GM23338 (cell line): ENCODE data around the gene TNPO1. TPM values are rescaled to one million over a fixed set of nuclear protein-coding genes. Genes with fewer than 3 reads are reported as not detected.

Experiments
- ATAC-seq: fragments of 200-7000 bp; cut with Tn5 transposase; 3 replicates; pipeline ENCODE4 v1.9.1; 2020
- DNase-seq: peaks from one replicate; pipeline ENCODE4 v3.0.0-alpha.2; 2015; ENCODE audit warnings: low spot score
- H2AFZ ChIP-seq: fragments of 200-600 bp; sonication (generic); 2 replicates; pipeline ENCODE4 v1.8.0; 2016; ENCODE audit warnings: antibody characterized with exemption, mild to moderate bottlenecking, moderate library complexity
- H3F3A ChIP-seq: fragments of 200-600 bp; sonication (generic); replicated peaks from 2 replicates; pipeline ENCODE4 v1.8.0; 2017; ENCODE audit warnings: antibody characterized with exemption, mixed run types, low read depth
- H3K27ac ChIP-seq: fragments of 200-600 bp; sonication (generic); 2 replicates; pipeline ENCODE4 v1.6.1; 2016; ENCODE audit warnings: low read depth
- H3K27me3 ChIP-seq: fragments of 200-600 bp; sonication (generic); 2 replicates; pipeline ENCODE4 v1.8.0; 2016; ENCODE audit warnings: mild to moderate bottlenecking, mixed run types, moderate library complexity; ENCODE audit not compliant: insufficient read depth
- H3K36me3 ChIP-seq: fragments of 200-600 bp; sonication (generic); 2 replicates; pipeline ENCODE4 v1.8.0; 2016; ENCODE audit warnings: mild to moderate bottlenecking; ENCODE audit not compliant: insufficient read depth
- H3K4me1 ChIP-seq: fragments of 200-600 bp; sonication (generic); 2 replicates; pipeline ENCODE4 v1.8.0; 2016; ENCODE audit warnings: mild to moderate bottlenecking, moderate library complexity; ENCODE audit not compliant: insufficient read depth
- H3K4me2 ChIP-seq: fragments of 200-600 bp; sonication (generic); 2 replicates; pipeline ENCODE4 v1.7.1; 2017; ENCODE audit warnings: mixed run types
- H3K4me3 ChIP-seq: fragments of 200-600 bp; sonication (generic); 2 replicates; pipeline ENCODE4 v1.6.1; 2016; ENCODE audit warnings: mixed run types
- H3K79me2 ChIP-seq: fragments of 200-600 bp; sonication (generic); replicated peaks from 2 replicates; pipeline ENCODE4 v1.8.0; 2017; ENCODE audit warnings: mild to moderate bottlenecking; ENCODE audit not compliant: insufficient read depth
- H3K9me2 ChIP-seq: fragments of 200-600 bp; sonication (generic); 2 replicates; pipeline ENCODE4 v1.8.0; 2017; ENCODE audit not compliant: insufficient read depth
- H4K20me1 ChIP-seq: fragments of 200-600 bp; sonication (generic); replicated peaks from 2 replicates; pipeline ENCODE4 v1.8.0; 2017; ENCODE audit warnings: mild to moderate bottlenecking; ENCODE audit not compliant: insufficient read depth
- H3K27ac Mint-ChIP-seq: 2 replicates; pipeline ENCODE4 v1.8.0; 2020; ENCODE audit warnings: inconsistent platforms, mild to moderate bottlenecking, moderate library complexity, mixed read lengths
- H3K27me3 Mint-ChIP-seq: 3 replicates; pipeline ENCODE4 v1.8.0; 2022; ENCODE audit warnings: low read depth, mild to moderate bottlenecking, moderate library complexity, mixed read lengths, inconsistent platforms; ENCODE audit not compliant: insufficient read depth, poor library complexity
- H3K36me3 Mint-ChIP-seq: 3 replicates; pipeline ENCODE4 v1.8.0; 2021; ENCODE audit warnings: low read depth, mild to moderate bottlenecking, inconsistent platforms, moderate library complexity, mixed read lengths
- H3K4me1 Mint-ChIP-seq: 3 replicates; pipeline ENCODE4 v1.8.0; 2020; ENCODE audit warnings: mild to moderate bottlenecking, inconsistent platforms, mixed read lengths
- H3K4me3 Mint-ChIP-seq: 3 replicates; pipeline ENCODE4 v1.8.0; 2021; ENCODE audit warnings: moderate library complexity, mild to moderate bottlenecking, inconsistent platforms, mixed read lengths
- H3K9me3 Mint-ChIP-seq: 3 replicates; pipeline ENCODE4 v1.8.0; 2020; ENCODE audit warnings: moderate library complexity, mild to moderate bottlenecking, inconsistent platforms, mixed read lengths
- CREB1 ChIP-seq: fragments of 250-450 bp; sonication (Bioruptor Pico); IDR thresholded peaks from 2 replicates; pipeline ENCODE4 v1.5.0; 2020; ENCODE audit warnings: low read depth, mild to moderate bottlenecking, moderate library complexity
- CTCF ChIP-seq, 2 experiments: fragments of 200-600 bp in 1 of 2; sonication (generic) in 1 of 2; conservative IDR thresholded peaks; 2 replicates each; pipeline versions ENCODE4 v1.5.1 to v1.6.1; 2016 to 2017; ENCODE audit warnings: antibody characterized with exemption in 2 of 2, low read depth in 2 of 2, mild to moderate bottlenecking in 2 of 2, moderate library complexity in 1 of 2
- ETS1 ChIP-seq: IDR thresholded peaks from 2 replicates; pipeline ENCODE4 v1.6.1; 2016; ENCODE audit warnings: antibody characterized with exemption
- EZH2phosphoT487 ChIP-seq: fragments of 200-600 bp; sonication (generic); IDR thresholded peaks from one replicate; pipeline ENCODE4 v1.8.1; 2018; ENCODE audit warnings: antibody characterized with exemption; ENCODE audit not compliant: unreplicated experiment
- POLR2AphosphoS5 ChIP-seq: IDR thresholded peaks from 2 replicates; pipeline ENCODE4 v1.6.1; 2016; ENCODE audit warnings: antibody characterized with exemption, low read depth
- ZNF114 ChIP-seq: fragments of 250-450 bp; sonication (Bioruptor Pico); IDR thresholded peaks from 2 replicates; pipeline ENCODE4 v1.5.0; 2020; ENCODE audit warnings: mild to moderate bottlenecking, moderate library complexity
- ZNF462 ChIP-seq: fragments of 250-450 bp; sonication (Bioruptor Pico); IDR thresholded peaks from 2 replicates; pipeline ENCODE4 v1.5.0; 2020; ENCODE audit warnings: mild to moderate bottlenecking, moderate library complexity
- polyA plus RNA-seq: library from polyadenylated mRNA; unstranded; fragments of >200 nt; fragmentation: Nextera tagmentation; extraction: Ambion mirVana; gene quantifications from 2 replicates; pipeline ENCODE4 v1.2.1, GENCODE V29; 2016
- total RNA-seq: library from RNA; depleted of rRNA; stranded (reverse); fragments of >200 nt; shearing (Covaris generic); gene quantifications from 2 replicates; pipeline ENCODE4 v1.2.3, GENCODE V29; 2014

TNPO1 gene
- total and polyA plus RNA-seq, 2 experiments from 2014 or later, result 117 to 197 TPM

GRCh38 chr5:72847439-72847838 is 31.0 kb downstream of the TNPO1 start (continued):
- no peak for TF ChIP-seq ZNF462 (CRISPR knock-in tag)
- TF ChIP-seq EZH2phosphoT487, result no peak
- TF ChIP-seq CREB1 (CRISPR knock-in tag), result no peak
- TF ChIP-seq POLR2AphosphoS5, result no peak
- TF ChIP-seq ZNF114 (CRISPR knock-in tag), result no peak
- TF ChIP-seq CTCF (conservative IDR thresholded peaks at IDR 0.05; ENCODE audit: low read depth in 2 of 2), result no peak

- Histone ChIP-seq H3K9me2 (no peaks in the 10 kb centered on the region), H3F3A (no peaks in the 10 kb centered on the region), H3K27me3 (no peaks in the 10 kb centered on the region), H2AFZ (peak overlapping the region; percentile 24; the same call in 1 of the 2 replicates), H3K79me2 (peaks cover 60% of the 10 kb centered on the region), H3K4me1 (peaks cover 31% of the 10 kb centered on the region; the same call in 1 of the 2 replicates), H4K20me1 (peaks cover 29% of the 10 kb centered on the region), H3K36me3 (peaks cover 6% of the 10 kb centered on the region; the same call in 1 of the 2 replicates), H3K27ac (peak overlapping the region; percentile 93), H3K4me3 (peak overlapping the region; percentile 80), H3K4me2 (peak overlapping the region; percentile 70)
- no peaks in the 10 kb centered on the region for H3K9me3 Mint-ChIP-seq
- H3K4me3 Mint-ChIP-seq, result peak overlapping the region; percentile 95
- H3K27ac Mint-ChIP-seq, result peak overlapping the region; percentile 99
- ATAC-seq, result peak; percentile 90
- H3K36me3 Mint-ChIP-seq, result peaks cover 30% of the 10 kb centered on the region
- peak; percentile 92 for DNase-seq
- peaks cover 44% of the 10 kb centered on the region; the same call in 2 of the 3 replicates for H3K4me1 Mint-ChIP-seq
- peaks cover 7% of the 10 kb centered on the region for H3K27me3 Mint-ChIP-seq
- TF ChIP-seq POLR2AphosphoS5 (peak; percentile 96), ETS1 (no peak), ZNF114 (CRISPR knock-in tag) (0 out of 2 replicates have a peak, but pooled peaks have one; percentile 23)
Measured at GRCh38 chr5:72847989-72848473, 31.6 kb downstream of the TNPO1 start.
